ENCODE data around the gene ZSCAN2.
"Not testable (repeated sequence)": the region's sequence is repeated elsewhere in the genome, so short reads cannot be mapped to it uniquely, and the experiment has no call there.

Gene ZSCAN2

GRCh38 chr15:84641871-84642270, 41.1 kb downstream of the ZSCAN2 start:
- DNase-seq (ENCODE audit: low read depth, low spot score) = not testable (repeated sequence)

- DNase-seq (ENCODE audit: low read depth, low spot score) = not testable (repeated sequence)
These were observed 41.8 kb downstream of the ZSCAN2 start for GRCh38 chr15:84642640-84643039.

GRCh38 chr15:84643838-84644237, 43.0 kb downstream of the ZSCAN2 start:
- no peak for DNase-seq (ENCODE audit: low read depth, low spot score)

DNA sequence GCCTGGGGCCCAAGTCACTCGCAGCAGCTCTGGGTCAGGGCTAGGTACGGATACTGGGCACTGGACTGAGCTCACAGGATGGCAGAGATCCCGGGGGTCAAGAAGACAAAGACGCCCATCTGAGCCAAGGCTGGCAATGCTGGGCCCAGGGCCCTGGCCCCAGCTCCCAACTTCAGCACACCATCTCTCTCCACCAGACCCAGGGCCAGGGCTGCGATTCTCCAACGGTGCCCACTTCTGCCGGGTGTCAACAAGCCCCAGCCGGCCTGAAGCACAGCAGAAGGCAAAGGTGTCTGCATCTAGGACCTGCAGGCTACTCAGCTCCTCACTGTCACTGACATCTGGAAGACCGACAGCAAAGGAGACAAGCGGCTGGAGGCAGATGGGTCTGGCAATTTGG, 44.7 kb downstream of the ZSCAN2 start:
- no peak for DNase-seq (ENCODE audit: low read depth, low spot score)

- no peak for DNase-seq (ENCODE audit: low read depth, low spot score)
These were observed 45.2 kb downstream of the ZSCAN2 start for GRCh38 chr15:84645997-84646396.

GRCh38 chr15:84647726-84648125, 46.9 kb downstream of the ZSCAN2 start:
- DNase-seq (ENCODE audit: low read depth, low spot score) = no peak

- no peak for DNase-seq (ENCODE audit: low read depth, low spot score)
These were observed 47.7 kb downstream of the ZSCAN2 start for GRCh38 chr15:84648539-84648938.

GRCh38 chr15:84649706-84650105, 48.9 kb downstream of the ZSCAN2 start:
- DNase-seq (ENCODE audit: low read depth, low spot score) = no peak

- no peak for DNase-seq (ENCODE audit: low read depth, low spot score)
These were observed 52.7 kb downstream of the ZSCAN2 start for GRCh38 chr15:84653584-84653909.

DNA sequence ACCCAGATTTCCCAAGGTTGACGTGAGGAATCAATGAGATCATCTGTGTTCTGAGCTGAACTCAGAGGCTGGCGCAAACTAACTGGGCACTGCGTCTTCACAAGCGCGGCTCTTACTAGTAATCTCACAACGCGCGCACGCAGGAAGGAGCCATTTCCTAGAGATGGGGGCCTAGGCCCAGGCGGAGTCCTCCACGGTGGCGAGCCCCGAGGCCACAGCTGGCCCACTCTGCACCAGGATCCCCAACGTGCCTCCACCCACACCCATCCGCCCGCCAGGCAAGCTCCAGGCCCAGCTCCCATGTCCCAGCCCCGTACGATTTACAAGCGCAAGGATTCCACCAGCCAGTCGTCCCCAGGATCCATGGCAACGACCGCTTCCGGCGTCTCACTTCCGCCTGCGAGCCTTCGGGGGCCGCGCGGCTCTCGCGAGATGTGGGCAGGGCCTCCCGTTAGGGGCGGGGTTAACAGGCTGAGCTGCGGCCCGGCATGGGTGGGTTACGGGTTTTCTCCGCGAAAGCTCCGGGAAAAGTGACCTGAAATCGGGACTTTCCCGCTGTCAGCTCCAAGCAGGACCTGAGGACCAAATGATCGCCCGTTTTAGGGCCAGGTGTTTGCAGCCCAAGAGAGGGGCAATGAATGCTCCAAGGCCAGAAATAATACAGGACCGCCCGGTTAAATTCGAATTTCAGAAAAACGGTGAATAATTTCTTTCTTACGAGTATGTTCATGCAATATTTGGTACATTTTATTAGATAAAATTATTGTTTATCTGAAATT, 53.3 kb downstream of the ZSCAN2 start, which contains the start of gene WDR73:
TSS of gene WDR73 (minus strand) at position 374 of the 779 bp plus-strand sequence. CDS start at position 365, 9 bp downstream.
- peak; percentile 82 for DNase-seq (ENCODE audit: low read depth, low spot score)

DNA sequence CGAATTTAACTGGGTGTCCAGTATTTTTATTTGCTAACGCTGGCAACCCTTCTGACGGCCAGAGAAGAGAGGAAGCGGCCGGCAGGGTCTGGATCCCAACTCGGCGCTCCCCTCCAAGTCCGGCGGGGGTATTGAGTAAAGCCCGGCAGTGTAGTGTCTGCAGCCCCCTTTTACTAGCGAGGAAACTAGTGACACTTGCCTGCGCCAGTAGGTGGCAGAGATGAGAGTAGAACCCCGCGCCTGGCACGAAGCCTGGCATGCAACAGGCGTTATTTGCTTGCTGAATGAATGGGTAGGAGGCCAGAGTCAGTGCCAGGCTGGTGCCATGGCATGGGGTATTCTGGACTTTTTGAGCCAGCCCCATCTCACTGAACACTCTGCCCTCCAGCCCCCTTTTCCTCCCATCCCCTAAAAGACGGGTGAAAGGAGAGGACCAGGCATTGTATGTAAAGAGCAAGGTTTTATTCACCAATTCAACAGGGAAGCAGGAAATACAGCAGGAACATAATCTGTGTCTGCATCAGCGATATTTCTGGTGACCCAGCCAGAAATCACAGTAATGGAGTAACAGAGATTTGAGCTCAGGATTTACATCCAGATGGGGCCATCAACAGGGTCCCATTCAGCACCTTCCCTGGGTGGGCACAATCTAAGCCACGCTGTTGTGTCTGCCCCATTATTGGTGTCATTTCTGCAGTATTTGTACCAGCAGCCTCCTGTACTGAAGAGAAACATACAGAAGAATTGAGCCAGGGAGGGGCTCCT, 54.1 kb downstream of the ZSCAN2 start:
- peak; percentile 50 for DNase-seq (ENCODE audit: low read depth, low spot score)

GRCh38 chr15:84656972-84657371, 56.2 kb downstream of the ZSCAN2 start:
- no peak for DNase-seq (ENCODE audit: low read depth, low spot score)

- DNase-seq (ENCODE audit: low read depth, low spot score) = no peak
These were observed 56.9 kb downstream of the ZSCAN2 start for GRCh38 chr15:84657748-84658079.

DNA sequence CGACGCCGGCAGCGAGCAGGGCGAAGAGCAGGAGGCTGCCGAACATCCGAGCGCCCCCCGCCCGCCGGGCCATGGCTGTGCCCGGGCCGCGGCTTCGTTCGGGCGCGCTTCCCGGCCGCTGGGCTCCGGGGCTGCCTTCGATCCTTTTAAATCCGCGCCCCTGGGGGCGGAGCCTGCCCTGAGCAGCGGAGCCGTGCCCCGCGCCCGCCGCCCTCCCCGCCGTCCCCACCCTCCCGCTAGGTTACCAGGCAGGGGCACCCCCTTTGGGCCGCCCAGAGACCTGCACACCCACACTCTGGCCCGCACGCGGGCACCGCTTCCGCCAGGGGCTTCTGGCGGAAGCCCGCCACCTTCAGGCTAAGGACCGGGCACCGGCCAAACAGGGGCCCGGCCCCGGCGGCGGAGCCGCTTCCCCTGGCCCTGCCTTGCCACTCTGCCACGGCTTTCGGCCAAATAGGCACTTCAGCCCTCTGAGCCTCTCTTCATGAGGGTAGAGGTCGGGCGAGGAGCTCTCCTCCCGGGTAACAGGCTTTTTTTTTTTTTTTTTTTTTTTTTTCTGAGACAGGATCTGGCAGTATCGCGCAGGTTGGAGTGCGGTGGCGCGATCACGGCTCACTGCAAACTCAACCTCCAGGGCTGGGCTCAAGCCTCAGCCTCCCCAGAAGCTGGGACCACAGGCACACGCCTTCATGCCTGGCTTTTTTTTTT, 57.4 kb downstream of the ZSCAN2 start, which contains the start of gene NMB:
TSS of gene NMB (minus strand) at position 120 of the 708 bp plus-strand sequence. CDS start at position 73, 47 bp downstream.
- peak; percentile 13 for DNase-seq (ENCODE audit: low read depth, low spot score)

DNA sequence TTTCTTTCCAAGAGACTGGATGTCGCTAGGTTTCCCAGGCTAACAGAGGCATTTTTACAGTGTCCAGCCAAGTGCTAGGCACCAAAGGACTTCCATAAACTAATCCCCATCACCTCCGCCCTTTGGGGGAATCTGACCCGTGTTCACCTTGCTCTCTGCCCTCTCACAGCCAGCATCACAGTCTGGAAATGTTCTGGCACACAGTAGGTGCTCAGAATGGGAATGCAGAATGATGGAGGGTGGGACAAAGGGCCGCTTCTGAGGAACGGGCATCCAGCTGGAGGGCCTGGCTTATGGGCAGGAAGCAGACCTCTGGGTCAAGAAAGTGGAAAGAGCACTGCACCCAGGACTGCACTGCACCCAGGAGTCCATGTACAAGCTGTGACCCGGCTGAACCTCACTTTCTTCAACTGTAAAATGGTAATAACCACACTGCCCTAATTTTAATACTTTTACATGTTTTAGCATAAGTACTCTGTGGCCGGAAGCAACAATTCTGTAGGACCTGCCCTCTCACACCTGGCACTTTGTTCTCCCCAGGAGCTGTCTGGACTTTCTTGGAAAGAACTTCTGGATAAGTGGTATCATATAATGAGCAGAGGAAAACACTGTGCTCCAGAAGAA, 58.1 kb downstream of the ZSCAN2 start:
- no peak for DNase-seq (ENCODE audit: low read depth, low spot score)

DNA sequence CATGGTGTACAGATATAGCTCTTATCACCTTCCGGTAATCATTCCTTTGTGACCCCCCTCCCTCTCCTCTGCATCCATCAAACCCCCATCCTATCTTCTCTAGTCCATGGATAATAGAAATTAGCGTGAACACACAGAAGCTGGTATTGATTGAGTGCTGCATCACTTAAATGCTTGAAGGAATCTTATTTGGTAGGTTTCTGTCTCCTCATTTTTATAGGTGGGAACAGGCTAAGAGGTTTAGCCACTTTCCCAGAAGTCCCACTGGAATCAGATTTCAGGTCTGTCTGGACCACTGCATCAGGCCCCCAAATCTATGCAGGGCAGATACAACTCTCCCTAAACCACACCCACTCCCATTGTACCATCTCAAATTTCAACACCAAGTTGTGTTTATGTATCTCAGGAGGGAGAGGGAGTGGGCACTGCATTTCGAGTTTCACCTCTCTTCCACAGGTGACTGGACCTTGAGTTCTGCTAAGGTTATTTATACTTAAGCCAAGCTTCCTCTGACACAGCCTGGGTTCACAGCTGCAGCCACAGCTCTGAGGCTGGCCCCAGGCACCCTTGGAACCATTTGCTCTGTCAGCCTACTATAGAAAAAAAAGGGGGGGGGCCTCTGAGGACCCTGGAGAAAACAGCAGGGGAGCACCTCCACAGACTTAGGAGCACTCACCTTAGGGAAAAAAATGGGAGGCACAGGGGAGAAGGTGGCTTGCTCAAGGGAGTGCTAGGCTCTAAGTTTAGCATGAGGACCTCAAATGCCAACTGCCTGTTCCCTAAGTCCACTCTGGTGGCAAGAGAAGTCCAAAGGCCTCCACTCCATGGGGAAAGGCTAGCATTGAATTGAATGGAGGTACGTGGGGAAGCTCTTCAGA, 59.3 kb downstream of the ZSCAN2 start:
- DNase-seq (ENCODE audit: low read depth, low spot score) = no peak

GRCh38 chr15:84661001-84661400, 60.2 kb downstream of the ZSCAN2 start:
- no peak for DNase-seq (ENCODE audit: low read depth, low spot score)

GRCh38 chr15:84666373-84666772, 65.6 kb downstream of the ZSCAN2 start:
- DNase-seq (ENCODE audit: low read depth, low spot score) = no peak

GRCh38 chr15:84668221-84668982, 67.6 kb downstream of the ZSCAN2 start:
- no peak for DNase-seq (ENCODE audit: low read depth, low spot score)

GRCh38 chr15:84669726-84670125, 68.9 kb downstream of the ZSCAN2 start:
- no peak for DNase-seq (ENCODE audit: low read depth, low spot score)
